SHP77 (cell line): ENCODE measurements around the gene FARP1.
A peak's percentile ranks its signal among the peaks of the same experiment; 100 is the strongest.

Experiments
- DNase-seq, 2 experiments: peaks; one replicate each; lab custom pipeline; 2025; lab: John Stamatoyannopoulos, UW

Gene FARP1

GRCh38 chr13:98285852-98286594 is 143.1 kb downstream of the FARP1 start:
- DNase-seq: peak; percentile 48 to 59

DNA sequence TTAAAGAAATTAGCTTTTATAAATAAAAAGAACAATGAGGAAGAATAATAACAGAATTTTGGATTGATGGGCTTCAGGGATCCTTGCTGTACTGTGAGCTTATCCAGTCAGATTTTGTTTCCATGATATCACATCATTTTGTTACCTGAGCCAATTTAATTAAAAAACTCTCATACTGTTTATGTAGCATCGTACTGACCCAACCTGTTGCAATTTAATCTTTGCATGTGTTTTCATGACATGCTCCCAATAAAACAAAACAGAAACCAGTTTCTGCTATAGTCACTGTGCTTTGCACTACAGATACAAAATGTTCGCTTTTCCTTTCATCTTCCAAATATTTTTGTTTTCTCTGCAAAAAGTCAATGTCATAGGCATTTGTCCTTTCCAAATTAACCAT is 143.9 kb downstream of the FARP1 start:
- no peak for DNase-seq

GRCh38 chr13:98288211-98288610 is 145.3 kb downstream of the FARP1 start:
- no peak for DNase-seq

DNA sequence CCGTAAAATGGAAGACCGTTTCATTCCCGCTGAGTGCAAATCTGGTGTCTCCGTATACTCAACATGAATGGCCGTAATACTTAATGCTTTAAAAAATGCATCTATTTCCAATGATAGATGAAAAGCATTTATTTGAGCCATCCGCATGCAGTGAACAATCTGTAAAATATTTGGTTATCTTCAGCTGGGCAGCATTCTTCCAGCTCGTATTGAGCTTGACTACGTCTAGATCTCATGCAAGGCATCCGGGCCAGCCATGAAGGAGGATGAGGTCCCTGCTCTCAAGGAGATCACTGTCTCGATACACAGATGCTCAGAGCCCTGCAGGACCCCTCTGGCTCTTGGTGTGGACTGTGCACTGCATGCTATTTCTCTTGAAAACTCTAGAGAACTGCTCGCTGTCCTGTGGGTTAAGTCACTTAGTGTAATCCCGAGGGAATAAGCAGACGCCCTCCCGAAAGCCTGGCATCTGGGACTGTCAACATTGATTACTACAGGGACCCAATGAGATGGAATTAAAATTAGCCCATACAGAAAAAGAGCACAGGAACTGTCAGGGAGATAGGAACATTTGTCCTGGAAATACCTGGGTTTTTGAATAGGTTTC is 146.5 kb downstream of the FARP1 start:
- DNase-seq: no peak

DNA sequence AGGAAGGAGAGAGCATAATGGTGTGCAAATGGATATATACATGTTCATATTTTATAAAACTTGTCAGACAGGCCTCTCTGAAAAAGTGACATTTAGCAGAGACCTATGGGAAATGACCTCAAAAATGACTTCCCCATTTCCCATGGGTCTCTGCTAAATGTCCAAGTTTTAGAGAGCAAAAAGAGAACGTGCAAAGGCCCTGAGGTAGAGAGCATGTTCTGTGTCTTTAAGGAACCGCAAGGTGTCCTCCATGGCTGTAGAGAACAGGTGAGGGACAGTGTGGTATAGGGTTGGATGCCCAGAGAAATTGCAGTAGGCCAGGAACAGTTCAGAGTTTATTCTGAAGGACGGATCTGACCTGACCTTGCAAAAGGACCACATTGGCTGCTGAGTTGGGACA is 147.4 kb downstream of the FARP1 start:
- no peak for DNase-seq

- no peak for DNase-seq
Measured at GRCh38 chr13:98291658-98292057, 148.8 kb downstream of the FARP1 start.

- peak; percentile 18 to 52 for DNase-seq
Measured at GRCh38 chr13:98293103-98293502, 150.2 kb downstream of the FARP1 start.

DNA sequence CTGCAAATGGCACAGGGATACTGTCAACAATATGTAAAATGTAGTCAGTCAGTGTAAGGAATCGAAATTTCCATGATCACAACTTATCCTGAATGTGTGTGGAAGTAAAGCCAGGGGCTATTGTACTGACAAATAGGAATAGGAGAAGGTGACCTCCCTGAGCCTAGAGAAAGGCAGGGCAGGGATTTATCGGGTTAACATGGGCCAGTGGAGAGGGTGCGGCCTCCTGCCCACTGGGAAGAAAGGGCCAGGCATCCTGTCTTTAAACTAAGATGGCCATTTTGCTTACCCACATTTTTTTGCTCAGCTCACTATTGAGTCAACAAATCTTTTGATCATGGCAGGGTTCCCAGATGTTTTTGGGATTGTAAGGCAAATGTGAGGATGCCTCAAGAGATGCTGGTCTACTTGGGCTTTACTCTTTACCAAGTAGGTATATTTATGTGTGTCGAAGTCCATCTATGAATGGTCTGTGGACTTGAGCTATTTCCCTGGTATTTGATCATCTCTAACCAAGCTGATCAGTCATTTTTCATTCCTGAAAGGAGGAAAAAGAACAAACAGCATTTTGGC is 150.8 kb downstream of the FARP1 start:
- no peak for DNase-seq

GRCh38 chr13:98295371-98295770 is 152.5 kb downstream of the FARP1 start:
- DNase-seq: no peak

DNA sequence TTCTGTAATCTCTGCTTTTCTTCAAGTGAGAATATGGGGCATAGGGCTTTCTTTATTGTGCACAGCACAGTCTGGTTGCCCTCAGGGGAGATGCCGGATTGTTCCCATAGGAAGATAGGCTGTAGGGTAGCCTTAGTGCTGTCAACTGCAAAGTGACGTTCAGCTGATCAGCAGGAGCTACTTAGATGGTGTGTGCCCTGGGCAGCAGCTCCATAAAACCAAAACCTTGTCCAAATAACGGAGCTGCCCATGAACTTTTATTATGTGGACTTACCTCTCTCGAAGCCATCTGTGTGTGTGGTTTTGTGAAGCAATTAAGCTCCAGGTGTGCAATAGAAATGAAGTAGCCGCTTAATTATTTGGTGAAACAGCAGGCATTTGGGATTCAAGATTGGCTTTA is 154.2 kb downstream of the FARP1 start:
- DNase-seq: peak; percentile 60 to 70

GRCh38 chr13:98297745-98298144 is 154.9 kb downstream of the FARP1 start:
- DNase-seq: no peak

DNA sequence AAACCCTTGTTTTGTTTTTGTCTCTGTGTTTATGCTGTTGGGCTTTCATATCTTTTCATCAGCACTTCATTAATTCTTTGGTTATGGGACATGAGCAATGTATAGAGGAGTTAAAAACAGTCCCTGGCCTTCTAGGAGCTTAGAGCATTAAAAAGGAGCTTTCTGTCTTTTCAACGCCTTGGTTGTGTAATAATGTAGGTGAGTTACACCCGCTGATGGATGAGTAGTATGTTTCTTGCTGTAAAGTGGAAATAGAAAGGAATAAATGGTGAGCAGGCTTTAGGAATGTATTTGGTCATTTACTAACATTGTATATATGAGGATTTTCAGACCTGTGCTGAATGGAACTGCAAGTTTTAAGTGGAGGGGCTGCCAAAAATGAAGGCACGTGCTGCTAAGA is 155.7 kb downstream of the FARP1 start:
- DNase-seq: no peak

DNA sequence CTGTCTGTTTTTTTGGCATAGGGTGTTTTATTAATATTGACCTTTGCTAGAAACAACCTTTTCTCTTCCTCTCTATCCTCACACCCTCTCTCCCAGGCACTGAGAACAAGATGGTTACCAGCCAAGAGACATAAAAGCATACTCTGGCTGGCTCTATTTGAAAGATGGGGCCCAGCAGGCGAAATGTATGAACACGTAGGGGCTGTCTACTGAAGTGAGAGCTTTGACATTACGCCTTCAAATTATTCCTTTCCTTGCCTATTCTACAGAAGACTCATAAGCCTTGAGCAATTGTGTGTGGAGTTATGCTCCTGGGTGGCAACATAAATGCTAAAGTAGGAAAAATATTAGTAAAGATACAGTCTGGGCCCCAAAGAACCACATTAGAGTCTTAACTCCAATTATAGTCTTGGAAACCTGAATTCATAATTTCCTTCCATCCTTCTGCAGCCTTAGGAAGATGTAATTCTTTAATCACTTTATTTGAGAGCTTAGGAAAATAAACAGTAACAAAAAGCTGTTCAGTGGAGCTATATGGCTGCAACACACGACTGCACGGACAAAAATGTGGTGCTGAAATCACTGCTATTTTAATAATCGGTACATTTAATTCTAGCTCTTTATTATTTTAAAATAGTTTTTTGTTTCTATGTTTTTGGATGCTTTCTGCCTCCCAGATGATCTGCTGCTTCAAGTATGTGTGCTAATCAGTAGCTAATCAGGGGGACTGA is 156.5 kb downstream of the FARP1 start:
- no peak for DNase-seq

- no peak for DNase-seq
Measured at GRCh38 chr13:98299966-98300350, 157.1 kb downstream of the FARP1 start.

- DNase-seq: peak in 1 of 2 experiments; percentile 37
Measured at GRCh38 chr13:98300956-98301641, 158.2 kb downstream of the FARP1 start.

- DNase-seq: no peak
Measured at GRCh38 chr13:98301721-98302120, 158.8 kb downstream of the FARP1 start.

DNA sequence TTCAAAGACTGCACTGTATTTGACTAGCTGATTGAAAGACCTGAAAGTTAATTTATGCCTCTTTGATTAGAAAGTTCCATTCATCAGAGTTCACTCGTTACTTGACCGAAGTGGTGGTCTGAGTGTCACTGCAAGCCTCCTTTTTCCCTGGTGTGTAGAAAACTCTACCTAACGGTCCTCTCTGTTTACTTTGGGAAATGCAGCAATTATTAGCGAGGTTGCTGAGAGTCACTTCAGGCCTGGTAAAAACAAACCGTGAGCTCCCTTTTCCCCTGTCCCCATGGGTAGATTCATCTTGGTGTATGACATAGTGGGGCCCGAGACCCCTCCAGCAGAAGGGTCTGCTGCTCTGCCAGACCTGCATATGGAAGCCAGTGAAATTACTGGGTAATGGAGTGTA is 161.0 kb downstream of the FARP1 start:
- DNase-seq: no peak

- no peak for DNase-seq
Measured at GRCh38 chr13:98305670-98306069, 162.8 kb downstream of the FARP1 start.

DNA sequence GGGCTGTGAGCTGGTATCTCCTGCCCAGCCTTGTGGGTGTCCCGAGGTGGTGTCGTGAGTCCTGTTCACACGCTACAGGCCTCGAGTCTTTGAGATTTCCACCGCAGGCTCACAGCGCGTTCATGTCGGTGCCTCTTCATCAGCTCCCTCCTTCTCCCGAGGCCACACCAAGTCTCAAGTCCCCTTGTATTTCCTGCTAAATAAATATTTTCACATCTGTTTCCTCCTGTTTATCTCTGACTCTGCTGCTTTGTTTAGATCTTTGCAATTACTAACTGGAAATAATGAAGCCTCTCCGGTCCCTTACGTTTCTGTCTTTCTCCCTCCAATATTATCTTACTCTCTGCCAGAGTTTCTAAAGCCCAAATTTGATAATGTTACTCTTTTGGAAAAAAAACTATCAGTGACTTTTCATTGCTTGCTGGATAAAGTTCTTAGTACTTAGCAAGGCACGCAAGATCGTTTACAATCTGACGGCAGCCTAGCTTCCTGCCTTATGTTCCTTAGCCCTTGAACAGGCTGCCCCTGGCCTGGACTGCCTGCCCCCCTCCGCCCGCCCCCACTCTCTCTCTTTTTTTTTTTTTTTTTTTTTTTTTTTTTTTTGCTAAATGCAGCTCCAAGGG is 164.7 kb downstream of the FARP1 start:
- no peak for DNase-seq

DNA sequence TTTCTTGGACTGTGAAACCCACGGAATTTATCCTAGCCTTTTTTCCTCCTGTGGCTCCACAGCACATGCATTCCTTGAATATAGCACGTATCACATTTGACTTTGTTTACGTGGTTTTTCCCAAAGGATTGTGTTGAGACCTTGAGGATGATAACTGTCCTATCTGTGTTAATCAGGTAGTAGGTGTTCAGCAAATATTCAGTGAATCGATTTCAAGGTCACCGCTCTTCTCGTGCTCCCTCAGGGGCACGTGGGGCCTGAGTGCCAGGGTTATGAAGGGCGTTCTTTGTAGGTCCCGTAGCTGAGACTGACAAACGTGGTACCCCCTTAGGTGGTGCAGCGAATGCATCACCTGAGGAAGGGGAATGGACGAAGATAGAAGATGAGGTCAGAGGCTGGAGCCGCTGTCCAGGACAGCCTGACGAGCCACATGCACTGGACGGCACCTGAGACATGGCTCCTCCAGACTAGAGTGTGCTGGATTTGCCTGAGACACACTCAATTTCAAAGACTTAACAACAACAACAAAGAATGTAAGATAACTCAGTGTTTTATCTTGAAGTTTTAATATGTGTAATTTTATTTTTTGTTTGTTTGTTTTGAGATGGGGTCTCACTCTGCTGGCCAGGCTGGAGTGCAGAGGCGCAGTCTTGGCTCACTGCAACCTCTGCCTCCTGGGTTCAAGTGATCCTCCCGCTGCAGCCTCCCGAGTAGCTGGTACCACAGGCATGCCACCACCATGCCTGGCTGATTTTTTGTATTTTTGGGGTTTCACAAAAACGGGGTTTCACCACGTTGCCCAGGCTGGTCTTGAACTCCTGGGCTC is 165.4 kb downstream of the FARP1 start:
- DNase-seq: no peak
